OCI-LY1 (cell line): Measurements from ENCODE around the gene MAP3K8.

ENCODE experiments used
- H2AFZ ChIP-seq: fragments of 200-600 bp; sonication (generic), shearing (Covaris generic); 2 replicates; pipeline ENCODE4 v1.6.0; 2014; ENCODE audit warnings: antibody characterized with exemption, mild to moderate bottlenecking, low read length
- H3F3A ChIP-seq: fragments of 200-600 bp; sonication (generic), shearing (Covaris generic); 2 replicates; pipeline ENCODE4 v1.6.0; 2014; ENCODE audit warnings: mild to moderate bottlenecking, antibody characterized with exemption, low read length, moderate library complexity; ENCODE audit not compliant: insufficient read depth
- H3K27ac ChIP-seq: fragments of 200-600 bp; sonication (generic); 2 replicates; pipeline ENCODE4 v1.5.1; 2014; ENCODE audit warnings: low read length, mixed run types, mild to moderate bottlenecking, low read depth; ENCODE audit not compliant: poor library complexity, severe bottlenecking
- H3K27me3 ChIP-seq: fragments of 200-600 bp; sonication (generic); 2 replicates; pipeline ENCODE4 v1.6.0; 2014; ENCODE audit warnings: antibody characterized with exemption, mild to moderate bottlenecking, low read length, moderate library complexity; ENCODE audit not compliant: insufficient read depth
- H3K36me3 ChIP-seq: fragments of 200-600 bp; sonication (generic); 2 replicates; pipeline ENCODE4 v1.6.1; 2014; ENCODE audit warnings: mild to moderate bottlenecking, antibody characterized with exemption, low read length, moderate library complexity, mixed read lengths; ENCODE audit not compliant: insufficient read depth
- H3K4me1 ChIP-seq: fragments of 200-600 bp; sonication (generic); 2 replicates; pipeline ENCODE4 v1.5.1; 2014; ENCODE audit warnings: mild to moderate bottlenecking, low read length, moderate library complexity; ENCODE audit not compliant: insufficient read depth, severe bottlenecking
- H3K4me2 ChIP-seq: fragments of 200-600 bp; sonication (generic), shearing (Covaris generic); 2 replicates; pipeline ENCODE4 v1.6.1; 2014; ENCODE audit warnings: low read length
- H3K4me3 ChIP-seq: fragments of 200-600 bp; sonication (generic); 2 replicates; pipeline ENCODE4 v1.5.1; 2014; ENCODE audit warnings: low read length, low read depth, mild to moderate bottlenecking, mixed read lengths; ENCODE audit not compliant: poor library complexity, severe bottlenecking
- H3K79me2 ChIP-seq: fragments of 200-600 bp; shearing (Covaris generic); 2 replicates; pipeline ENCODE4 v1.6.1; 2016; ENCODE audit warnings: mixed run types, low read length, mixed read lengths; ENCODE audit not compliant: insufficient read depth
- H3K9ac ChIP-seq: fragments of 200-600 bp; sonication (generic), shearing (Covaris generic); 2 replicates; pipeline ENCODE4 v1.6.1; 2014; ENCODE audit warnings: mild to moderate bottlenecking, low read length, mixed read lengths
- H3K9me2 ChIP-seq: fragments of 200-600 bp; sonication (generic), shearing (Covaris generic); 2 replicates; pipeline ENCODE4 v1.6.1; 2014; ENCODE audit warnings: low read depth, mild to moderate bottlenecking, low read length, mixed read lengths
- H3K9me3 ChIP-seq: fragments of 200-600 bp; shearing (Covaris generic); 2 replicates; pipeline ENCODE4 v1.6.1; 2014; ENCODE audit warnings: low read length, mixed read lengths
- H4K20me1 ChIP-seq: fragments of 200-600 bp; sonication (generic), shearing (Covaris generic); 2 replicates; pipeline ENCODE4 v1.6.0; 2016; ENCODE audit warnings: mild to moderate bottlenecking, low read length; ENCODE audit not compliant: insufficient read depth
- EZH2 ChIP-seq: fragments of 200-600 bp; sonication (generic), shearing (Covaris generic); IDR thresholded peaks from 2 replicates; pipeline ENCODE4 v1.8.0; 2017; ENCODE audit warnings: borderline replicate concordance, mixed run types, mild to moderate bottlenecking, antibody characterized with exemption, low read length, moderate library complexity, mixed read lengths
- TF ChIP-seq, protein P1 (sequence below): fragments of 200-600 bp; sonication (generic), shearing (Covaris generic); IDR thresholded peaks from 2 replicates; pipeline ENCODE4 v1.5.1; 2017; ENCODE audit warnings: mild to moderate bottlenecking, antibody characterized with exemption, low read length, moderate library complexity, mixed read lengths

The MAP3K8 gene

DNA sequence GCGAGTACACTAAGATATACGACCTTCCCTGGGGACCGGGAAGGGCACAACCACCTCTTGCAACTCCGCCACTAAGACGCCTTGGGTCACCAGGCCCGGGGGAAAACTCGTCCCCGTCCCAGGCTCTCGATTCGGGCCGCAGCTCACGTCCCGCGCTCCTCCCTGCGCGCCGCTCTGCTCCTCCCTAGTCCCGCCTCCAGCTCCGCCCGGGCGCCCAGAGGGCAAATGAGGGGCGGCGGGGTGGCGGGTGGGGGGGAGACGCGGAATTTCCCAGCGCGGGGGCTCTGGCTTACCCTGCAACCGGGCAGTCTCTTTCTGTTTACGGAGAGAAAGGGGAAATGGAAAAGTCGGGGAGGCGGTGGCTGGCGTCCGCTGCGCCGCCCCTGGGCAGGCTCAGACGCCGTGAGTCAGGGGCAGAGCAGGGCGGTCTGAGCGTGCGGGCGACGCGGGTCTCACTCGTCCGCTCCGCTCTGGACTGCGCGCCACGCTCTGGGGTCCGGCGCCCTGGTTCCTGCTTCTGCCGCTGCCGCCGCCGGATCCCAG, at the start of gene MAP3K8:
Gene MAP3K8 (plus strand): TSS at position 455 of the 543 bp plus-strand sequence. CDS start 4,755 bp downstream, outside the sequence.
- H3F3A ChIP-seq: no peaks in the 10 kb centered on the region
- H3K36me3 ChIP-seq: peaks cover 15% of the 10 kb centered on the region
- H4K20me1 ChIP-seq: no peaks in the 10 kb centered on the region
- peak within 1 kb of the TSS; percentile 70 for H3K4me3 ChIP-seq
- H3K9me2 ChIP-seq: no peaks in the 10 kb centered on the region
- no peaks in the 10 kb centered on the region for H3K9me3 ChIP-seq
- peaks cover 53% of the 10 kb centered on the region for H3K4me1 ChIP-seq
- H3K27me3 ChIP-seq: no peaks in the 10 kb centered on the region
- TF ChIP-seq, protein P1, sequence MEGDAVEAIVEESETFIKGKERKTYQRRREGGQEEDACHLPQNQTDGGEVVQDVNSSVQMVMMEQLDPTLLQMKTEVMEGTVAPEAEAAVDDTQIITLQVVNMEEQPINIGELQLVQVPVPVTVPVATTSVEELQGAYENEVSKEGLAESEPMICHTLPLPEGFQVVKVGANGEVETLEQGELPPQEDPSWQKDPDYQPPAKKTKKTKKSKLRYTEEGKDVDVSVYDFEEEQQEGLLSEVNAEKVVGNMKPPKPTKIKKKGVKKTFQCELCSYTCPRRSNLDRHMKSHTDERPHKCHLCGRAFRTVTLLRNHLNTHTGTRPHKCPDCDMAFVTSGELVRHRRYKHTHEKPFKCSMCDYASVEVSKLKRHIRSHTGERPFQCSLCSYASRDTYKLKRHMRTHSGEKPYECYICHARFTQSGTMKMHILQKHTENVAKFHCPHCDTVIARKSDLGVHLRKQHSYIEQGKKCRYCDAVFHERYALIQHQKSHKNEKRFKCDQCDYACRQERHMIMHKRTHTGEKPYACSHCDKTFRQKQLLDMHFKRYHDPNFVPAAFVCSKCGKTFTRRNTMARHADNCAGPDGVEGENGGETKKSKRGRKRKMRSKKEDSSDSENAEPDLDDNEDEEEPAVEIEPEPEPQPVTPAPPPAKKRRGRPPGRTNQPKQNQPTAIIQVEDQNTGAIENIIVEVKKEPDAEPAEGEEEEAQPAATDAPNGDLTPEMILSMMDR: no peak
- no peak for TF ChIP-seq EZH2
- peak within 1 kb of the TSS; percentile 71 for H3K9ac ChIP-seq
- H3K4me2 ChIP-seq: peak within 1 kb of the TSS; percentile 66
- no peak within 1 kb of the TSS for H2AFZ ChIP-seq
- H3K79me2 ChIP-seq: peaks cover 36% of the 10 kb centered on the region
- peak within 1 kb of the TSS; percentile 83 for H3K27ac ChIP-seq

GRCh38 chr10:30384701-30385201, 49.2 kb upstream of the MAP3K8 start:
- H4K20me1 ChIP-seq: no peaks in the 10 kb centered on the region
- no peaks in the 10 kb centered on the region for H3K4me1 ChIP-seq
- TF ChIP-seq, protein P1: peak; percentile 16; the same call in 1 of the 2 replicates
- TF ChIP-seq EZH2: no peak
- no peaks in the 10 kb centered on the region for H3K27me3 ChIP-seq
- H2AFZ ChIP-seq: no peak overlapping the region
- H3K9ac ChIP-seq: no peak overlapping the region
- no peaks in the 10 kb centered on the region for H3K9me3 ChIP-seq
- no peaks in the 10 kb centered on the region for H3K9me2 ChIP-seq
- H3F3A ChIP-seq: no peaks in the 10 kb centered on the region
- H3K4me3 ChIP-seq: no peak overlapping the region
- no peak overlapping the region for H3K27ac ChIP-seq
- H3K36me3 ChIP-seq: no peaks in the 10 kb centered on the region
- no peak overlapping the region for H3K4me2 ChIP-seq
- H3K79me2 ChIP-seq: no peaks in the 10 kb centered on the region

DNA sequence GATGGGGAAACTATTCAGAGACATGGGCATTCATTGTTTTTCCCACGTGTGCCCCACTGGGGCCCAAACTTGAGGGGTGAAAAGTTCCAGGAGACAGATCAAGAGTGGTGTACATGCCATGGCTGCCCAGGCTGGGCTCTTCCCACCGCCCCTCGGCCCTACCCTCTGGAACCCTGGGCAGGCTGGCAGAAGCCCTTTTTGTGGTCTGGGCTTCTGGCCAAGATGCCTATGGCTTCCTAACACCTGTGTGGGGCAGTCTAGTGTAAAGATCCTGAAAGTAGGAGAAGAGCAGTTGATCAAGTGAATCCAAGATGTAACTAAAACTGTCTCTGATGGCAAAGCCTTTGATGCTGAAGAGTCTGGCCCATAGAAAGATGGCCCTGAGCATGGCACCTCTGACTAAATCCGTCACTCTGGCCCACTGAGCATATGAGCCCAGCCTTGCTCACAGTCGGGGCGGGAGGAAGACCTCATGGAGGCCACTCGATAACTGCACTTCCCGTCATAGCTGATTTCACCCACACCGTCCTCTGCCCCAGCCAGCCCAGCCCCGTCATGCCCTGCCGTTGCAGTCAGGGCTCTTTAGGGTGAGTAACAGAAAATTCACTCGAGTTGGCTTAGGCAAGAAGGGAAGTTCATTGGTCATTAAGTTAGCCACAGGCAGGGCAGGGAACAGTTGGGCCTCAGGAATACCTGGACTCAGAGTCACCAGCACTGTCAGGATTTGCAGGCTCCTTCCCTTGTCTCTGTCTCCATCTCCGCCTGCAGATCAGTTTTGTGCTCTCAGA, 47.0 kb upstream of the MAP3K8 start:
- H3K4me2 ChIP-seq: no peak overlapping the region
- H3K79me2 ChIP-seq: no peaks in the 10 kb centered on the region
- no peaks in the 10 kb centered on the region for H3K36me3 ChIP-seq
- H3K4me1 ChIP-seq: no peaks in the 10 kb centered on the region
- H3K4me3 ChIP-seq: no peak overlapping the region
- H3K9me2 ChIP-seq: no peaks in the 10 kb centered on the region
- no peaks in the 10 kb centered on the region for H3K27me3 ChIP-seq
- no peak overlapping the region for H3K9ac ChIP-seq
- H3K9me3 ChIP-seq: no peaks in the 10 kb centered on the region
- no peak overlapping the region for H2AFZ ChIP-seq
- H3K27ac ChIP-seq: no peak overlapping the region
- H4K20me1 ChIP-seq: no peaks in the 10 kb centered on the region
- no peaks in the 10 kb centered on the region for H3F3A ChIP-seq
- no peak for TF ChIP-seq EZH2
- TF ChIP-seq, protein P1: no peak
